GM23248 (cell line): ENCODE results near the gene FRRS1L. TPM values are rescaled to one million over a fixed set of nuclear protein-coding genes. Genes with fewer than 3 reads are reported as not detected.

ENCODE experiments used
- DNase-seq: peaks from one replicate; pipeline ENCODE4 v3.0.0-alpha.2; 2015
- H2AFZ ChIP-seq: fragments of 200-600 bp; sonication (generic); 2 replicates; pipeline ENCODE4 v1.6.1; 2016; ENCODE audit warnings: antibody characterized with exemption
- H3F3A ChIP-seq: fragments of 200-600 bp; sonication (generic); 2 replicates; pipeline ENCODE4 v1.6.1; 2016; ENCODE audit warnings: mild to moderate bottlenecking, antibody characterized with exemption, mixed run types; ENCODE audit not compliant: insufficient read depth
- H3K27ac ChIP-seq: fragments of 200-600 bp; sonication (generic); 2 replicates; pipeline ENCODE4 v1.5.1; 2016; ENCODE audit warnings: mild to moderate bottlenecking
- H3K27me3 ChIP-seq: fragments of 200-600 bp; sonication (generic); replicated peaks from 2 replicates; pipeline ENCODE4 v1.6.1; 2016; ENCODE audit warnings: mild to moderate bottlenecking; ENCODE audit not compliant: insufficient read depth
- H3K36me3 ChIP-seq: fragments of 200-600 bp; sonication (generic); 2 replicates; pipeline ENCODE4 v1.6.1; 2016; ENCODE audit warnings: low read depth, mild to moderate bottlenecking
- H3K4me1 ChIP-seq: fragments of 200-600 bp; sonication (generic); 2 replicates; pipeline ENCODE4 v1.6.1; 2016; ENCODE audit warnings: mild to moderate bottlenecking; ENCODE audit not compliant: insufficient read depth
- H3K4me2 ChIP-seq: fragments of 200-600 bp; sonication (generic); one replicate; pipeline ENCODE4 v1.6.1; 2016; ENCODE audit warnings: mild to moderate bottlenecking; ENCODE audit not compliant: unreplicated experiment
- H3K4me3 ChIP-seq: fragments of 200-600 bp; sonication (generic); 2 replicates; pipeline ENCODE4 v1.5.1; 2016; ENCODE audit warnings: mild to moderate bottlenecking
- H3K79me2 ChIP-seq: fragments of 200-600 bp; sonication (generic); 2 replicates; pipeline ENCODE4 v1.6.1; 2016; ENCODE audit warnings: mild to moderate bottlenecking; ENCODE audit not compliant: insufficient read depth
- H3K9ac ChIP-seq: fragments of 200-600 bp; sonication (generic); 2 replicates; pipeline ENCODE4 v1.6.1; 2016; ENCODE audit warnings: mild to moderate bottlenecking
- H3K9me2 ChIP-seq: fragments of 200-600 bp; sonication (generic); 2 replicates; pipeline ENCODE4 v1.6.1; 2016; ENCODE audit warnings: mixed run types, mild to moderate bottlenecking, moderate library complexity; ENCODE audit not compliant: insufficient read depth
- H3K9me3 ChIP-seq: fragments of 200-600 bp; sonication (generic); one replicate; pipeline ENCODE4 v1.6.1; 2017; ENCODE audit warnings: low read depth
- H4K20me1 ChIP-seq: fragments of 200-600 bp; sonication (generic); 2 replicates; pipeline ENCODE4 v1.6.0; 2016; ENCODE audit not compliant: insufficient read depth
- EZH2 ChIP-seq: fragments of 200-600 bp; sonication (generic); IDR thresholded peaks from 2 replicates; pipeline ENCODE4 v1.6.1; 2018; ENCODE audit warnings: antibody characterized with exemption, mild to moderate bottlenecking; ENCODE audit not compliant: insufficient read depth, poor library complexity, severe bottlenecking
- EZH2phosphoT487 ChIP-seq: fragments of 200-600 bp; sonication (generic); IDR thresholded peaks from 2 replicates; pipeline ENCODE4 v1.6.1; 2018; ENCODE audit warnings: antibody characterized with exemption, moderate library complexity, mild to moderate bottlenecking, low read depth; ENCODE audit not compliant: insufficient read depth
- WGBS, 2 experiments: methylation state at CpG; one replicate each; pipeline ENCODE4 v1.1.6; 2015 to 2017; ENCODE audit warnings: low lambda C conversion rate in 2 of 2, low coverage in 1 of 2; ENCODE audit errors: missing lambda C conversion rate in 2 of 2; 5-methylcytosine and 5-hydroxymethylcytosine counted together
- in situ Hi-C: fragments of 300-500 bp; cut with MboI; formaldehyde crosslinking; loops from 2 replicates; pipeline ENCODE4 v1.15.0; 2020
- polyA plus RNA-seq: library from polyadenylated mRNA; unstranded; fragments of >200 nt; fragmentation: Nextera tagmentation; extraction: Ambion mirVana; gene quantifications from 2 replicates; pipeline ENCODE4 v1.2.1, GENCODE V29; 2016
- total RNA-seq: library from RNA; depleted of rRNA; stranded (reverse); fragments of >200 nt; shearing (Covaris generic); gene quantifications from 2 replicates; pipeline ENCODE4 v1.2.3, GENCODE V29; 2014

Gene FRRS1L
- total and polyA plus RNA-seq, 2 experiments from 2014 or later = not detected

- Histone ChIP-seq H3K4me2 (no peak overlapping the region), H4K20me1 (no peaks in the 10 kb centered on the region), H3K27me3 (no peaks in the 10 kb centered on the region), H3K9me2 (no peaks in the 10 kb centered on the region), H3K4me3 (no peak overlapping the region), H3K36me3 (peaks cover 11% of the 10 kb centered on the region; the same call in 1 of the 2 replicates), H3K9me3 (no peaks in the 10 kb centered on the region), H2AFZ (no peak overlapping the region), H3K79me2 (peaks cover 59% of the 10 kb centered on the region), H3K27ac (no peak overlapping the region), H3K4me1 (peaks cover 11% of the 10 kb centered on the region), H3F3A (peaks cover 21% of the 10 kb centered on the region), H3K9ac (no peak overlapping the region)
- 74 to 95% methylated on average over 1 of the region's 1 CpG for WGBS, 2 experiments
- in situ Hi-C loops = no loop called here
- no peak for TF ChIP-seq EZH2
- TF ChIP-seq EZH2phosphoT487 = no peak
- DNase-seq = no peak
Measured at GRCh38 chr9:109092587-109092986, 74.5 kb downstream of the FRRS1L start.

- H3K4me3 ChIP-seq = no peak overlapping the region
- no peaks in the 10 kb centered on the region for H4K20me1 ChIP-seq
- peaks cover 13% of the 10 kb centered on the region; the same call in 1 of the 2 replicates for H3K36me3 ChIP-seq
- in situ Hi-C loops = no loop called here
- no peak overlapping the region for H2AFZ ChIP-seq
- H3K27me3 ChIP-seq = no peaks in the 10 kb centered on the region
- no peak overlapping the region for H3K4me2 ChIP-seq
- H3F3A ChIP-seq = peaks cover 16% of the 10 kb centered on the region
- no peak for DNase-seq
- H3K79me2 ChIP-seq = peaks cover 58% of the 10 kb centered on the region
- H3K27ac ChIP-seq = no peak overlapping the region
- peaks cover 9% of the 10 kb centered on the region for H3K4me1 ChIP-seq
- no peaks in the 10 kb centered on the region for H3K9me2 ChIP-seq
- H3K9ac ChIP-seq = no peak overlapping the region
- TF ChIP-seq EZH2phosphoT487 (no peak), EZH2 (no peak)
- H3K9me3 ChIP-seq = no peaks in the 10 kb centered on the region
Measured at GRCh38 chr9:109092051-109092580, 74.9 kb downstream of the FRRS1L start.

GRCh38 chr9:109088221-109088620, 78.8 kb downstream of the FRRS1L start:
- Histone ChIP-seq H3K4me2 (no peak overlapping the region), H3K27me3 (no peaks in the 10 kb centered on the region), H3K4me1 (peaks cover 9% of the 10 kb centered on the region), H3K36me3 (peaks cover 18% of the 10 kb centered on the region; the same call in 1 of the 2 replicates), H3K9ac (no peak overlapping the region), H2AFZ (no peak overlapping the region), H3K9me3 (no peaks in the 10 kb centered on the region), H3K27ac (no peak overlapping the region), H3K79me2 (peaks cover 29% of the 10 kb centered on the region), H3F3A (peaks cover 12% of the 10 kb centered on the region; the same call in 1 of the 2 replicates), H4K20me1 (no peaks in the 10 kb centered on the region), H3K4me3 (no peak overlapping the region), H3K9me2 (no peaks in the 10 kb centered on the region)
- WGBS, 2 experiments = 94 to 95% methylated on average over 7 of the region's 7 CpGs
- no peak for TF ChIP-seq EZH2phosphoT487
- TF ChIP-seq EZH2 = no peak
- DNase-seq = no peak
- in situ Hi-C loops = no loop called here

- Histone ChIP-seq H3K36me3 (peaks cover 18% of the 10 kb centered on the region; the same call in 1 of the 2 replicates), H2AFZ (no peak overlapping the region), H3F3A (peaks cover 10% of the 10 kb centered on the region; the same call in 1 of the 2 replicates), H3K9ac (no peak overlapping the region), H3K27ac (no peak overlapping the region), H3K9me3 (no peaks in the 10 kb centered on the region), H3K9me2 (no peaks in the 10 kb centered on the region), H3K79me2 (peaks cover 27% of the 10 kb centered on the region; the same call in 1 of the 2 replicates), H3K4me2 (no peak overlapping the region), H3K4me3 (no peak overlapping the region), H3K27me3 (no peaks in the 10 kb centered on the region), H3K4me1 (peaks cover 9% of the 10 kb centered on the region), H4K20me1 (no peaks in the 10 kb centered on the region)
- TF ChIP-seq EZH2 (no peak), EZH2phosphoT487 (no peak)
- in situ Hi-C loops = no loop called here
- no peak for DNase-seq
- 98 to 100% methylated on average over 2 of the region's 2 CpGs for WGBS, 2 experiments
Measured at GRCh38 chr9:109087795-109088194, 79.3 kb downstream of the FRRS1L start.
